Upper lobe of right lung (tissue), 1 donor: ENCODE measurements around the gene ARHGEF6. TPM values are rescaled to one million over a fixed set of nuclear protein-coding genes. Genes with fewer than 3 reads are reported as not detected.

Experiments
- ATAC-seq: fragments of 200-7000 bp; cut with Tn5 transposase; one replicate; pipeline ENCODE4 v1.9.1; 2020; ENCODE audit warnings: mild to moderate bottlenecking, moderate library complexity
- DNase-seq: peaks from one replicate; pipeline ENCODE4 v3.0.0-alpha.2; 2020
- H3K27ac ChIP-seq: fragments of 200-600 bp; one replicate; pipeline ENCODE4 v1.8.0; 2022
- H3K27me3 ChIP-seq: fragments of 200-600 bp; one replicate; pipeline ENCODE4 v1.8.0; 2022; ENCODE audit warnings: mild to moderate bottlenecking
- H3K36me3 ChIP-seq: fragments of 200-600 bp; one replicate; pipeline ENCODE4 v1.8.0; 2022
- H3K4me1 ChIP-seq: fragments of 200-600 bp; one replicate; pipeline ENCODE4 v1.8.0; 2022
- H3K4me3 ChIP-seq: fragments of 200-600 bp; one replicate; pipeline ENCODE4 v1.8.0; 2022; ENCODE audit warnings: mild to moderate bottlenecking
- H3K9me3 ChIP-seq: fragments of 200-600 bp; one replicate; pipeline ENCODE4 v1.8.0; 2022
- CTCF ChIP-seq: fragments of 200-600 bp; IDR thresholded peaks from one replicate; pipeline ENCODE4 v1.8.0; 2022; ENCODE audit warnings: antibody characterized with exemption
- intact Hi-C: fragments of 100-400 bp; cut with DNase I; formaldehyde crosslinking; loops from one replicate; pipeline ENCODE4 v1.11.0; 2022
- total RNA-seq: library from RNA; stranded (reverse); fragmentation: NEBNext Ultra II Directional; extraction: Animal tissue kit (Norgen Biotek cat#: 25700); gene quantifications from one replicate; pipeline ENCODE4 v1.2.1, GENCODE V29; 2021
- donor health status: DM: no; HTN: yes; CAD: no; lungs with severe emphysema.

The ARHGEF6 gene
- total RNA-seq, 1 donor from 2014 or later, result 42.8 TPM

DNA sequence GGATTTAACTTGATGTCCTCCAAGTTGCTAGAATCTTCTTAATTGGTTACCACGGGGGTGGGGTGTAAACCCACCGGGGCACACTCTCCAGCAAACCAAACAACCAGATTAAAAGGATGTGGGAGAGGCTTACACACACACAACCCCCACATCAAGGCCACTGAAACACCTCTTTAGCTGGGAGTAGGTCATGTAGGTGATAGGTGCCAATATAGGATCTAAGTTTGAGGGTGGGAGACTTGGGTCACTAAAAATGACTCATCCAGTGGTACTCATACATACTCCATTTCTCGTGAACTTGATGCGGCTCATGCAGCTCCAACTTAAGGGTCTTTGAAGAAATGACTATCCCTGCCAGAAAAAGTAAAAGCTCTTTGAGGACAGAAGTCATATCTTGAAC lies 153.3 kb downstream of the ARHGEF6 start:
- Histone ChIP-seq H3K27me3 (no peaks in the 10 kb centered on the region), H3K4me1 (no peaks in the 10 kb centered on the region), H3K36me3 (no peaks in the 10 kb centered on the region), H3K4me3 (no peak overlapping the region), H3K27ac (no peak overlapping the region), H3K9me3 (no peaks in the 10 kb centered on the region)
- DNase-seq (no peak), ATAC-seq (no peak)
- intact Hi-C loops, result no loop called here
- TF ChIP-seq CTCF, result no peak

DNA sequence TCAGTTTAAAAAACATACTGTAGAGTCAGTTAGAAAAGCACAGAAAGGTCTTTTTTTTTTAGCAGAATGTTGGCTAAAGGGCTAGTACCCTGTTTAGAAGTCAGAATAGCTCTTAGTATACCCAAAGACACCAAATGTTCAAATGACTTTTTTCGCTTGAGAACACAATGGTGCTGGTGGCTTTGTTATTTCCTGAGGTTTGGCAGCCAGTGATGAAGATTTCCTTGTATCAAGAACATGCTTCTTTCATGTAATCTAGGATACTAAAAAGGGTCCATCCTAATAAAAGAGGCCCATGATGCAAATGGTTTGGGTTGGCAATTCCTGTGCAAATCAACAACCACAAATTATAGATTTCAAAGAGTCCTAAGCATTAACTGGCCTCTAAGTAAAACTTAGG lies 153.8 kb downstream of the ARHGEF6 start:
- H3K4me3 ChIP-seq, result no peak overlapping the region
- no peaks in the 10 kb centered on the region for H3K36me3 ChIP-seq
- no peaks in the 10 kb centered on the region for H3K27me3 ChIP-seq
- H3K4me1 ChIP-seq, result no peaks in the 10 kb centered on the region
- no peaks in the 10 kb centered on the region for H3K9me3 ChIP-seq
- DNase-seq (no peak), ATAC-seq (no peak)
- intact Hi-C loops, result no loop called here
- H3K27ac ChIP-seq, result no peak overlapping the region
- TF ChIP-seq CTCF, result no peak

- TF ChIP-seq CTCF, result no peak
- intact Hi-C loops, result no loop called here
- H3K27me3 ChIP-seq, result no peaks in the 10 kb centered on the region
- H3K4me3 ChIP-seq, result no peak overlapping the region
- H3K4me1 ChIP-seq, result no peaks in the 10 kb centered on the region
- ATAC-seq (no peak), DNase-seq (no peak)
- H3K27ac ChIP-seq, result no peak overlapping the region
- no peaks in the 10 kb centered on the region for H3K36me3 ChIP-seq
- H3K9me3 ChIP-seq, result no peaks in the 10 kb centered on the region
Measured at GRCh38 chrX:136626237-136626636, 154.5 kb downstream of the ARHGEF6 start.

- intact Hi-C loops, result no loop called here
- H3K4me3 ChIP-seq, result no peak overlapping the region
- no peaks in the 10 kb centered on the region for H3K36me3 ChIP-seq
- DNase-seq (no peak), ATAC-seq (no peak)
- H3K27ac ChIP-seq, result no peak overlapping the region
- H3K4me1 ChIP-seq, result no peaks in the 10 kb centered on the region
- H3K9me3 ChIP-seq, result no peaks in the 10 kb centered on the region
- TF ChIP-seq CTCF, result no peak
- H3K27me3 ChIP-seq, result no peaks in the 10 kb centered on the region
Measured at GRCh38 chrX:136625246-136625645, 155.5 kb downstream of the ARHGEF6 start.

- no peak for ATAC-seq
- H3K4me1 ChIP-seq, result no peaks in the 10 kb centered on the region
- intact Hi-C loops, result no loop called here
- no peak overlapping the region for H3K27ac ChIP-seq
- H3K9me3 ChIP-seq, result no peaks in the 10 kb centered on the region
- DNase-seq, result no peak
- H3K36me3 ChIP-seq, result no peaks in the 10 kb centered on the region
- no peak for TF ChIP-seq CTCF
- no peak overlapping the region for H3K4me3 ChIP-seq
- H3K27me3 ChIP-seq, result no peaks in the 10 kb centered on the region
Measured at GRCh38 chrX:136623396-136623795, 157.3 kb downstream of the ARHGEF6 start.

DNA sequence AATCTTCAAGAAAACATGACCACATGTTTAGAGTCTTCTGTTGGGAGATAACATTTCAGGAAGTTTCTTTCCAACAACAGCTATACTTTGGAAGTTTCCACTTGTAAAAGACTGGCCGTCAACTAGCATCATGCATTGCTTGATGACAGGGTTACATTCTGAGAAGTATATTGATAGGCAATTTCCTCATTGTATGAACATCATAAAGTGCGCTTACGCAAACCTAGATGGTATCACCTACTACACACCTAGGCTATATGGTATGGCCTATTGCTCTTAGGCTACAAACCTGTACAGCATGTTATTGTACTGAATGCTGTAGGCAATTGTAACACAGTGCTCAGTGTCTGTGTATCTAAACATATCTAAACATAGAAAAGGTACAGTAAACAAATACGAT lies 158.2 kb downstream of the ARHGEF6 start:
- ATAC-seq, result no peak
- DNase-seq, result no peak
- intact Hi-C loops, result no loop called here

More for the DNA sequence above, 158.2 kb downstream of the ARHGEF6 start:
- H3K27ac ChIP-seq, result no peak overlapping the region
- H3K4me1 ChIP-seq, result no peaks in the 10 kb centered on the region
- TF ChIP-seq CTCF, result no peak
- no peaks in the 10 kb centered on the region for H3K27me3 ChIP-seq
- H3K4me3 ChIP-seq, result no peak overlapping the region
- no peaks in the 10 kb centered on the region for H3K36me3 ChIP-seq
- no peaks in the 10 kb centered on the region for H3K9me3 ChIP-seq
